Sigmoid colon (tissue), 3 donors: ENCODE results near the gene UGT1A5.

ENCODE experiments used
- POLR2A ChIP-seq, 2 donors: fragments of 450-650 bp; IDR thresholded peaks; one replicate each; pipeline ENCODE4 v1.6.1; 2016; ENCODE audit warnings: antibody characterized with exemption in 2 of 2, mild to moderate bottlenecking in 2 of 2, moderate library complexity in 2 of 2
- TF ChIP-seq, protein P1 (sequence below), 4 experiments: fragments of 450-650 bp in 3 of 4; fragments of 200-600 bp in 1 of 4; IDR thresholded peaks; one replicate each; pipeline ENCODE4 v1.5.1; 2016 to 2019; ENCODE audit warnings: antibody characterized with exemption in 4 of 4, mild to moderate bottlenecking in 3 of 4, moderate library complexity in 2 of 4

DNA sequence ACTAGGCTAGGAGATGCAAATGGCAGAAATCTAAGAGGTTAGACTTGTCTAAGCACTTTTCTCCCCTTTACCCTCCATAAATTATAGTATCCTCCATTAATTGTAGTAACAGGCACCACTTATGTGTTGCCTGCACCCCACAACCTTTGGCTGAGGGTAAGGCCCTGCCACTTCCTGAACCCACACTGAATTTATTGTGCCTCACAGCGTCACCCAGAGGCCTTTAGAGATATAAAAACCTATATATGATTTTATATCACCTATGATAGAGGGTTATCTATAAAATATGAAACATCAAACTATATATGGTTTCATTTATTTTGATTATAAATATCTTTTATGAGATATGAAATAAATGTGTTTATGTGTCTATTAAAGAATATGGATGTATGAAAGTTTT is 38.4 kb upstream of the UGT1A5 start:
- TF ChIP-seq, protein P1, sequence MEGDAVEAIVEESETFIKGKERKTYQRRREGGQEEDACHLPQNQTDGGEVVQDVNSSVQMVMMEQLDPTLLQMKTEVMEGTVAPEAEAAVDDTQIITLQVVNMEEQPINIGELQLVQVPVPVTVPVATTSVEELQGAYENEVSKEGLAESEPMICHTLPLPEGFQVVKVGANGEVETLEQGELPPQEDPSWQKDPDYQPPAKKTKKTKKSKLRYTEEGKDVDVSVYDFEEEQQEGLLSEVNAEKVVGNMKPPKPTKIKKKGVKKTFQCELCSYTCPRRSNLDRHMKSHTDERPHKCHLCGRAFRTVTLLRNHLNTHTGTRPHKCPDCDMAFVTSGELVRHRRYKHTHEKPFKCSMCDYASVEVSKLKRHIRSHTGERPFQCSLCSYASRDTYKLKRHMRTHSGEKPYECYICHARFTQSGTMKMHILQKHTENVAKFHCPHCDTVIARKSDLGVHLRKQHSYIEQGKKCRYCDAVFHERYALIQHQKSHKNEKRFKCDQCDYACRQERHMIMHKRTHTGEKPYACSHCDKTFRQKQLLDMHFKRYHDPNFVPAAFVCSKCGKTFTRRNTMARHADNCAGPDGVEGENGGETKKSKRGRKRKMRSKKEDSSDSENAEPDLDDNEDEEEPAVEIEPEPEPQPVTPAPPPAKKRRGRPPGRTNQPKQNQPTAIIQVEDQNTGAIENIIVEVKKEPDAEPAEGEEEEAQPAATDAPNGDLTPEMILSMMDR (IDR thresholded peaks at IDR 0.05) = no peak
- TF ChIP-seq POLR2A (IDR thresholded peaks at IDR 0.05) = no peak
